GM21529 (cell line): ENCODE results near the gene PNPLA3.

Source experiments
- ATAC-seq: cut with Tn5 transposase; IDR thresholded peaks from one replicate; pipeline ENCODE4 v1.9.1; 2021; ENCODE audit not compliant: unreplicated experiment

The PNPLA3 gene

DNA sequence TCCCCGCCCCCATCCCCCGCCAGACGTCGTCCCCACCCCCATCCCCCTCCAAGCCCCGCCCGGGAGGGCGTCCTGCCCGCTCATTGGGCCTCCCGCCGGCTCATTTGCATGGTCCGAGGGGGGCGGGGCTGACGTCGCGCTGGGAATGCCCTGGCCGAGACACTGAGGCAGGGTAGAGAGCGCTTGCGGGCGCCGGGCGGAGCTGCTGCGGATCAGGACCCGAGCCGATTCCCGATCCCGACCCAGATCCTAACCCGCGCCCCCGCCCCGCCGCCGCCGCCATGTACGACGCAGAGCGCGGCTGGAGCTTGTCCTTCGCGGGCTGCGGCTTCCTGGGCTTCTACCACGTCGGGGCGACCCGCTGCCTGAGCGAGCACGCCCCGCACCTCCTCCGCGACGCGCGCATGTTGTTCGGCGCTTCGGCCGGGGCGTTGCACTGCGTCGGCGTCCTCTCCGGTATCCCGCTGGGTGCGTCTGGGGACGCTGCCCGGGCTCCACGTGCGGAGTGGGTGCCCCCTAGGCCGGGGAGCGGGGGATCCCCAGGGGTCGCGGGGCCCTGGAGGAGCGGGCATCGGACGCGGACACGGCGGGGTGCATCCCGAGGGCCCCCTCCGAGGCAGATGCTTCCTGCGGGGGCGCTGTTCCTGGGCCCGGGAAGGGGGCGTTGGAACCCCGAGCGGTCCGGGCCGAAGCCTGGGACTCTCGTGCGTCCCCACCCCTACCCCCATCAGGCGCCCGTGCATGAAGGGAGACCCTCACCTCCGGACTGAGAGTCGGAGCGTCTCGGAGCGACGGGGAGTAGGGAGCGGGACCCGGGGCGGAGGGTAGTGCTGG, at the start of gene PNPLA3:
Gene PNPLA3 (plus strand): TSS at position 175 of the 834 bp plus-strand sequence. CDS start 107 bp downstream, at position 282.
- no peak for ATAC-seq

DNA sequence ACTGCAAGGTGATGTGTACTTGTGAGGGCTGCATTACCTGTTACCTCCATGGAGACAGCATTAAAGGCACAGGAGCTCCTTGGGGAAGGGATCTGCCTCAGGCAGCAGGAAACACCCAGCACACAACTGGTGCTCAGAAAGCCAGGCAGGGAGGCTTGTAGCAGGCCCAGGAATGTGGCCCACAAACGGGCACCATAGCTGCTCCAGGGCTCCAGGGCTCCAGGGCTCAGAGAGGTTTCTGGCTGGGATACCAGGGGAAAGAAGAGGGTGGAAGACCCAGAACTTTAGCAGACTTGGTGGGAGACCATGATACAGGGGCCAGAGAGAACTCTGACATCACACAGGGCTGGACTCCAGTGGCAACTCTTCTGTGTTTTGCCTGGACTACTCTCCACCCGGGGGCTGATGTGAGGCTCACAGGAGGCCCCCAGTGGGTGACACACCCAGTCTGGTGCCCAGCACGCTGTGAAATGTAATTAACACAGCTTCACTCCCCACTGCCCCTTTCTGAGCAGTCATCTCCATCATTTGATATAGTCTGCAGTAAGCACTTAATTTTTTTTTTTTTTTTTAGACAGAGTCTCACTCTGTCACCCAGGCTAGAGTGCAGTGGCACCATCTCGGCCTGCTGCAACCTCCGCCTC, 46.6 kb upstream of the PNPLA3 start:
- no peak for ATAC-seq

DNA sequence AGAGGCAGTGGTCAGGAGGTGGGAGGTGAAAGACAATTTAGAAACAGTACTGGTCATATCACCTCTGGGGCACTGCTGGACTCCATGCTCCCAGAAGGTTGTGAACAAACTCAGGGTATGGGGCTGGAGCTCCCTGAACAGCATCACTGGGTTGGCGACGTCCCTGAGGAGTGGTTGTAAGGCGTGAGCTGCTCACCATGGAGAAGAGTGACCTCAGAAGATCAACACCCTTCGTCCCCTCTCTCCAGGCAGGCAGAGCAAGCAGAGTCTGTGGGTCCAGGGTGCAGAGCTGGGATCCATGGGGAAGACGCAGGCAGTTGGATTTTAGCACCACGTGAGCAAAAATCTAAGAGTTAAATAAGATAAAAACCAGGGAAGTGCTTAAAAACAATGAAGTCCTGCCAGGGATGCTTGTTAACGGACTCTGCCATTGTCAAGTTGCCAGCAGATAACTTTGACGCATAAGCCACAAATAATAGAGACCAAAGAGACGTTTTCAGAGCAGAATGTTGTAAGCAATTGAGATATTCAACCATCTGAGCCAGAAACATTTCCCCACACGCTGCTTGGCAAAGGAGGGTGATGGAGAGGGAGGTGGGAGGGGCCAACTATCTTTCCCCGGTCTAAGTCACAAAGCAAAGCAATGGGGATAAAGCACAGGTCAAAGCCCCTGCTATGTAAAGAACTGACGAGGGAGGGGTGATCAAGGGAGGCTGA, 45.4 kb upstream of the PNPLA3 start:
- no peak for ATAC-seq

- ATAC-seq: no peak
These were observed 44.6 kb upstream of the PNPLA3 start for GRCh38 chr22:43878831-43879550.

DNA sequence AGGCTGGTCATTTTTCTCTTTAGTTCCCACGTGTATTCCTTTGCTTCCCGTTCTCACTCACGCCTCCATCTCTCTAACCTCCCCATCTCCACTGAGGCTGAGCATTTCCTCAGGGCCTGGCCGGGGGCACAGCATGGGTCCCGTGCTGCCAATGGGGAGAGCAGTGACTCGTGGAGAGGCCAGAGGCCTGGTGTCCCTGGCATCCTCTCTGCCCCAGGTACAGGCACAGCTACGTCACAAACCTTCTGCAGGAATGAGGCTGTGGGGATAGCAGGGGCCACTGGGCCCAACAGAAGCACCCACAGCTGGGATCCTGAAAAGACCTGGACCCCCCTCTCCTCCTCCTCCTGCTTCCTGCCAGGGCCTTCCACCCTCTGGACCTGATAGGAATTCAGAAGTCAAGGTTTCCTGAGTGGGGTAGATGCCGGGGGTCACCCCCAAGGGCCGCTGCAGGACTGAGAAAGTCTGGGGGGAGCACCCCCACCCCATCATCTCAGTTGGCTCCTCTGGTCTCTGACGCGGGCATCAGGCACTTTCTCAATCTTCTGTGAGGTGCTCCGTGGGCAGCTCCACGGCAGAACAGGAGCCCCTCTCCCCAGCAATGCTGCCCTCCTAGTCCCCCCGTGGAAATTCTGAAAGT, 43.6 kb upstream of the PNPLA3 start:
- ATAC-seq: no peak

DNA sequence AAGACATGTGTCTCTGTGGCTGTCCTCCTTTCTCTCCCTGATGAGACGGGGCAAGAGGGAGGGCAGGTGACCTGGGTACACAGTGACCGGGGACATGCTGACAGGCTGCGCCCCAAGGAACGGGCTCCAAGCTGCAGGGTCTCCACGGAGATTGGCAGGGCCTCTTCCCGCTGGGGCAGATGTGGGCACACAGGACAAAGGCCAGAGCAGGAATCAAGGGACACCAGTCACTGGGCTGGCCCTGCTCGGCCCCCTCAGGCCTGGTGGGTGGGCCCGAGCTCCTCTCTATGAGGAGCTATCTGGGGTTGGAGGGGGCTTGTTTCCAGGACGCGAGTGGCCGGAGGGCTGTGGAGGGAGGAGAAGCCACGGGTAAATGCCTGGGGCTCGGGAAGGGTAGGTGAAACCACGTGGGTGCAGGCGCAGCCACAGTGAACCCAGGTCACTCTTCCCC, 43.0 kb upstream of the PNPLA3 start:
- no peak for ATAC-seq

DNA sequence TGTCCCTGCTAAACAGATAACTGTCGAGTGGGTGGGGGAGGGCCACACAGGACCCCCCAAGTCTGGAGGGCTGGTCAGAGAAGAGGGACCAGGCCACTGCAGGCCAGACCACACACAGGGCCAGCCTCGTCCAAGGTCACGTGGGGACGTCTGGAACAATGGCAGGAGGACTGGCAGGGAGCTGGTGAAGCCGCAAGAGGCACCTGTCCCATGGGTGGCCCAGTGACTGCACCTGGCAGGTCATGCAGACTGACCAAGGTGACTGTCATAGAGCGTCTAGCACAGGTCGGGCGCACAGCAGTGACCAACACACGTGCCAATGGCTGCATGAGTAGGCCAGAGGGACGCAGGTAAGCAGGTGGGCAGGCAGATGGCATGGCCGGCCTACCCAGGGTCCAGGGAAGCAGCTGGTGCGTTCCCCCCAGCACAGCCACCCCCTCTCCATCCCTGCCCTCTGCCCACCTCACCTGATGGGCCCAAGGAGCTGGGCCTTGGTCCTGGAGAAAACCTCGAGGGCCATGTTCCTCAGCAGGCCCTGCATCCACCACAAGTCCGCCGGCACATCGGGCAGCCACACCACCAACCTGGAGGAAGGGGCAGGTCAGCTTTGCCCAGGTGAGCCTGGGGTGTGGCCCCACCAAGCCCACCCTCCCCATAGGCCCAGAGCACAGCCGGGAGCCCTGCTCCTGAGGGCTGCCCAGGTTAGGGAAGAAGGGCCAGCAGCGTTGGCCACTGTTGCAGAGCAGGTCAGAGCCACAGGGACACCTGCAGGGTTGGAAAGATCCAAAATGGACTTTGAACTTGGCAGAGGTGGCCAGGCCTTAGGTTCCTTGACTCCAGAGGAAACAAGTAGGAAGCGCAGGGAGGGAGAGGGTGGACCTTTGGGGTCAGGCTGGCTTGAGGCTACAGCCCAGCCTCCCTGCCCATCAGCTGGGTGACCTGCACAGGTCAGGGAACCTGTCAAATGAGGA, 42.2 kb upstream of the PNPLA3 start:
- ATAC-seq: no peak

DNA sequence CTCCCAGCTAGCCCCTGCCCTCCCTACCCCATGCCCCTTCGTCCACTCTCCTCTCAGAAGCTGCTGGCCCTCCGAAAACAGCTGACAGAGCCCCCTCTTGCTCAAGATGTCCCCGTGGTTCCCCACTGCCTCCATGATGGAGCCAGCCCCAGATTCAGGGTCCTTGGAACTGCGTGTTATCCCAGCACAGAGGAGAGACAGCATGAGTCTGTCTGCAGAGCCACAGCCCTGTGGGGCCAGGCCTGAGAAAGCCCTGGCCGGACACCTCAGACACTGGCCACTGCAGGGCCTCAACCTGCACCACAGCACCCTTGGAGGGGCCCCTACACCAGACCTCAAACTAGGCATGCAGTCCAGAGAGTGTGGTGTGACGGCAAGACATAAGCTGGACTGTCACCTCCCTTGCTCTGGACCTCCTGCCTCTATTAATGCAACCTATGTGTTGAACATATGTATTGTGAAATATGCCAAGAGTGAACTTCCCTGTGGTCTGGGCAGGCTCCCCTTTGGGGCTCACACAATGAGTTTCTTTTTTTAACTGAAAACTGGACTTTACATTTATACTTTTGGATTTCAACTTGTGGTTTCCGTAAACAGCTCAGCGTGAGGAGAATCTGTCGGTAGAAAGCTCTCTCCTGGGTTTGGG, 41.4 kb upstream of the PNPLA3 start:
- ATAC-seq: no peak

DNA sequence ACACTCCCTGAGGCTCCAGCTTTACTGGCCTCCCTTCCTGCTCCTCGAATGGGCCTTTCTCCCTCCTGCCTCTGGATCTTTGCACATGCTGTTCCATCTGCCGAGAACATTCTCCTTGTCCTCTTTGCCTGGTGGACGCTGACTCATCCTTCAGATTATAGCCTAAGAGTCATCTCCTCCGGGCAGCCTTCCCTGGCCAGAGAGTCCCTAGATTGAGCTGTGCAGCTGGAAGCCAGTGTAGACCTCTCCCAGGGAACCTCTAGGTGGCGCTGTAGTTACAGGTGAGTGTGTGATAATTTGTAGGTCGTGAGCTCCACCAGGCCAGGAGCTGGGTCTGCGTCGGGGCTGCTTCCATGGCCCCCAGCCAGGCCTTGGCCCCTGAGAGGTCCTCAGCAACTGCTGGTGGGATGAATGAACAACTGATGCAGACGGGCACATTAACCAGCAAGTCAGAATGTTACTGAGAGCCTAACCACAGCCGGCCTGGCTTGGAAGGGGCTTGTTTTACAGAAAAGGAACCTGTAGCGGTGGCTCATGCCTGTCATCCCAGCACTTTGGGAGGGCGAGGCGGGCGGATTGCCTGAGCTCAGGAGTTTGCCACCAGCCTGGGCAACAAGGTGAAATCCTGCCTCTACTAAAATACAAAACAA, 40.5 kb upstream of the PNPLA3 start:
- no peak for ATAC-seq

DNA sequence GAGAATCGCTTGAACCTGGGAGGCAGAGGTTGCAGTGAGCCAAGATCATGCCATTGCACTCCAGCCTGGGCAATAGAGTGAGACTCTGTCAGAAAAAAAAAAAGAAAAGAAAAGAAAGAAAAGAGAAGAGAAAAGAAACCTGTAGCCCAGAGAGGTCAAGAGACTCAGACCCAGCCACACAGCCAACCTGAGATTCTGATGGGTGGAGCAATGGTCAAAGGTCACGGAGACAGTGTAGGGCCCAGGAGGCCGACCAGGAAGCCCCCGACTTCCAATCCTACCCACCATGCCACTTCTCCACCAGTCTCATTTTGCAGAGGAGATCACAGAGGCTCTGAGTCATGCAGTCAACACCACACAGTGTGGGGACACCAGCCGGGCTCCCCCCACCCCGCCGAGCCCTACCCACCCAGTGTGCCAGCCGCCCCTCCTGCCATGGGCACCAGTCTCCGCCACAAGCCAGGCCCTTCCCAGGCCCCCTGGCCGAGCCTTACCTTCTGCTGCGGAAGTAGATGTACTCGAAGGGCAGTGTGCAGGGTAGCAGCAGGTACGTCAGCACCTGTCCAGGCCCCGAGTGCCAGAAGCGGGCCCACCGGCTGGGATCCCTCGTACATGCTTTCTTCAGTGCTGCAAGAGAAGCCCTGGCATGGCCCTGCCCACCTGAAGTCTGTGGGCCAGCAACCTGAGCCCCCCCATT, 39.7 kb upstream of the PNPLA3 start:
- ATAC-seq: no peak

GRCh38 chr22:43884600-43885318, 38.8 kb upstream of the PNPLA3 start:
- ATAC-seq: peak; percentile 84

DNA sequence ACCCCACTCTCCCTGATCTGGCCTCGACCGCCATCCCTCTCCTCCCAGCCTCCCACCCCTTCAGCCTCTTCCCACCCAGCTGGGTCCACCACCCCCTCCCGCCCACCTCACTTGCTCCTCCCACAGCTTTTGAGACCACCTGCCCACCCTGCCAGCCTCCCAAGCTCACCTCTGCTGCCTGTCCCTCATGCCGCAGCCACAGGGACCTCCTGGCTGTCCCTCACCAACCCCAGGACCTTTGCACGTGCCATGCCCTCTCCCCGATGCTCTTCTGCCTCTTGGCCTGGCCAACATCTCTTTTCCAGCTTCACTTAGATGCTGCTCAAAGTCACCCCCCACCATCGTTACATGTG, 38.3 kb upstream of the PNPLA3 start:
- ATAC-seq: no peak

DNA sequence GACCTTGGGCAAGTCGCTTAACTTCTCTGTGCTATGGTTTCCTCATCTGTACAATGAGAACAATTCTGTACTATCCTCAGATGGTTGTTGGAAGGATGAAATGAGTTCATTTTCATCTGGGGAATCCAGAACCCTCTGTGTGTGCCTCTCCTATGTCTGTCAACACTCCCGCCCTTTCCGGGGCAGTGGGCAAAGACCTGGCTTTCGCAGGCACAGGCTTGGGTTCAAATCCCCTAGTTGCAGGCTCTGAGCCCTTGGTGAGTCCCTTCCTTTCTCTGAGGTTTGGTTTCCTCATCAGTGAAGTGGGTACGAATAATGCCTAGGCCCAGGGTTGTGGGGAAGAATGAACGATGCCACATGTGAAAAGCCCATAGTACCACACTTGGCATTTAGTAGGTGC, 37.8 kb upstream of the PNPLA3 start:
- ATAC-seq: no peak

GRCh38 chr22:43886231-43886630, 37.4 kb upstream of the PNPLA3 start:
- ATAC-seq: no peak

- ATAC-seq: no peak
These were observed 36.2 kb upstream of the PNPLA3 start for GRCh38 chr22:43887391-43887790.

DNA sequence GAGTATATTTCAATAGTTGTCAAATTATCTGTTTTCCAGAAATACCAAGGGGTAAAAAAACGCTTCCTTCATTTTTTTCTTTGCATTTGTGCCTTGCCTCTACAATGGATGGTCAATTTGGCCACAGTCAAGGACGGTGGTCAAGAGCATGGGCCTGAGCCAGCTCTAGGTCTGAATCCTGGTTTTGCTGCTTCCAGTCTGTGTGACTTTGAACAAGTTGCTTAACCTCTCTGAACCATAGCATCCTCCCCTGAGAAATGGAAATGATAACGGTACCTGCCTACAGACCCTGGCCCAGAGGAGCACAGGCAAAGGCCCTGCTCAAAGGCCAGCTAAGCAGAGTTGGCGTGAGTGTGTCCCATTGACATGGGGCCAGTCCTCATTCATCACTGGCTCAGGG, 34.9 kb upstream of the PNPLA3 start:
- ATAC-seq: no peak

GRCh38 chr22:43889201-43889859, 34.3 kb upstream of the PNPLA3 start:
- no peak for ATAC-seq
